ENCODE measurements around the gene TIGAR. TPM values are rescaled to one million over a fixed set of nuclear protein-coding genes. Genes with fewer than 3 reads are reported as not detected.
A peak's percentile ranks its signal among the peaks of the same experiment; 100 is the strongest.

The TIGAR gene
- total RNA-seq, 1 donor from 2014 or later, result 18.1 TPM

DNA sequence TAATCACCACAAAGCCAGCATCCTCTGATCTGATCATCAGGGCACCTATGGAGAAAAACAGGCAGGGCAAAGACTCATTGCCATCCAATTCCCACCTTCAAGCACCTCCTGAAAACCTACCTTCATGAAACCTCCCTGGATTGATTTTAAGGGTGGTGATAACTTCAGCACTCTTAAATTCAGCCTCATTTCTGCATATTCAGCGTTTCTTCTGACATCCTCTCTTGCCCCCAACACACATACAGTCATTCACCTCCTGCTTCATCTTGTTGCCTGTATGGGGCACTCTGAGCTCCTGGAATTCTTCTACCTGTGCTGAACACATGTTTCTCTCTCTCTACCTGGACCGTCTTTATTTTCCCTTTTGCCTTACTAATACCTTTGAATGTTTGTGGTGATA, 51.6 kb downstream of the TIGAR start:
- Histone ChIP-seq H3F3A (ENCODE audit: low read depth) (no peaks in the 10 kb centered on the region), H3K9me3 (ENCODE audit: low read depth) (no peaks in the 10 kb centered on the region), H3K27me3 (peaks cover 5% of the 10 kb centered on the region), H3K4me3 (no peak overlapping the region), H2AFZ (replicated peaks) (no peak overlapping the region), H3K27ac (no peak overlapping the region), H3K4me2 (no peak overlapping the region), H3K9ac (no peak overlapping the region), H3K36me3 (no peaks in the 10 kb centered on the region), H3K4me1 (no peaks in the 10 kb centered on the region), H3K79me2 (ENCODE audit: low read depth) (no peaks in the 10 kb centered on the region), H4K20me1 (ENCODE audit: low read depth) (no peaks in the 10 kb centered on the region)
- TF ChIP-seq EZH2phosphoT487 (IDR thresholded peaks at IDR 0.05), result no peak
- DNase-seq (ENCODE audit: low spot score), result no peak
- Mint-ChIP-seq H3K36me3 (no peaks in the 10 kb centered on the region), H3K9me3 (no peaks in the 10 kb centered on the region), H3K4me1 (no peaks in the 10 kb centered on the region), H3K27ac (no peak overlapping the region), H3K27me3 (ENCODE audit: insufficient read depth, low read depth) (no peaks in the 10 kb centered on the region), H3K4me3 (no peak overlapping the region)

DNA sequence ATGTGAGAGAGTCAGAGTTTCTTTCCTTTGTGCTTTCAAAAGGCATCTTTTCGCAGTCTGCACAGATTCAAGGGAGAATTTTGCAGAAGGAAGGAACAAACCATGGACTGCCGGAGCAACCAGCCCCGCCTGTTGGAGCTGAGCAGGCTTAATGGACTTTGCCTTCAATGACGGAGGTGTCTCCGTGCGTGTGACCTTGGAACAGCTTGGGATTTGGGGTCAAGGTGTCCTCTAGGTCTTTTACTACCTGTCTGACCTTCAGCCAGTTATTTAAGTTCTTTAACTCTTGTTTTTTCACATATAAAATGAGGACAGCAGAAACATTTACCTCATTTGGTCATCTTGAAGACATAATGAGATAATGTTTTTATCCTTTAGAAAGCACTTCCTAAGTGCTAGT, 54.4 kb downstream of the TIGAR start:
- H3K36me3 ChIP-seq, result no peaks in the 10 kb centered on the region
- TF ChIP-seq EZH2phosphoT487 (IDR thresholded peaks at IDR 0.05), result no peak
- no peak for TF ChIP-seq EZH2 (IDR thresholded peaks at IDR 0.05)
- TF ChIP-seq, protein P1, sequence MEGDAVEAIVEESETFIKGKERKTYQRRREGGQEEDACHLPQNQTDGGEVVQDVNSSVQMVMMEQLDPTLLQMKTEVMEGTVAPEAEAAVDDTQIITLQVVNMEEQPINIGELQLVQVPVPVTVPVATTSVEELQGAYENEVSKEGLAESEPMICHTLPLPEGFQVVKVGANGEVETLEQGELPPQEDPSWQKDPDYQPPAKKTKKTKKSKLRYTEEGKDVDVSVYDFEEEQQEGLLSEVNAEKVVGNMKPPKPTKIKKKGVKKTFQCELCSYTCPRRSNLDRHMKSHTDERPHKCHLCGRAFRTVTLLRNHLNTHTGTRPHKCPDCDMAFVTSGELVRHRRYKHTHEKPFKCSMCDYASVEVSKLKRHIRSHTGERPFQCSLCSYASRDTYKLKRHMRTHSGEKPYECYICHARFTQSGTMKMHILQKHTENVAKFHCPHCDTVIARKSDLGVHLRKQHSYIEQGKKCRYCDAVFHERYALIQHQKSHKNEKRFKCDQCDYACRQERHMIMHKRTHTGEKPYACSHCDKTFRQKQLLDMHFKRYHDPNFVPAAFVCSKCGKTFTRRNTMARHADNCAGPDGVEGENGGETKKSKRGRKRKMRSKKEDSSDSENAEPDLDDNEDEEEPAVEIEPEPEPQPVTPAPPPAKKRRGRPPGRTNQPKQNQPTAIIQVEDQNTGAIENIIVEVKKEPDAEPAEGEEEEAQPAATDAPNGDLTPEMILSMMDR (IDR thresholded peaks at IDR 0.05), result no peak
- H3K36me3 Mint-ChIP-seq, result no peaks in the 10 kb centered on the region
- H4K20me1 ChIP-seq (ENCODE audit: low read depth), result no peaks in the 10 kb centered on the region
- no peak overlapping the region for H2AFZ ChIP-seq (replicated peaks)
- H3K9me3 ChIP-seq (ENCODE audit: low read depth), result no peaks in the 10 kb centered on the region
- H3K4me1 Mint-ChIP-seq, result peaks cover 13% of the 10 kb centered on the region
- no peaks in the 10 kb centered on the region for H3K79me2 ChIP-seq (ENCODE audit: low read depth)
- H3K27ac ChIP-seq, result no peak overlapping the region
- H3K4me1 ChIP-seq, result peaks cover 10% of the 10 kb centered on the region
- no peak overlapping the region for H3K4me3 Mint-ChIP-seq
- no peak for DNase-seq (ENCODE audit: low spot score)
- H3K27me3 Mint-ChIP-seq (ENCODE audit: insufficient read depth, low read depth), result no peaks in the 10 kb centered on the region
- H3K9ac ChIP-seq, result no peak overlapping the region
- H3K27ac Mint-ChIP-seq, result no peak overlapping the region
- H3K4me3 ChIP-seq, result no peak overlapping the region
- peaks cover 5% of the 10 kb centered on the region for H3F3A ChIP-seq (ENCODE audit: low read depth)
- no peaks in the 10 kb centered on the region for H3K27me3 ChIP-seq
- no peak overlapping the region for H3K4me2 ChIP-seq
- no peaks in the 10 kb centered on the region for H3K9me3 Mint-ChIP-seq

DNA sequence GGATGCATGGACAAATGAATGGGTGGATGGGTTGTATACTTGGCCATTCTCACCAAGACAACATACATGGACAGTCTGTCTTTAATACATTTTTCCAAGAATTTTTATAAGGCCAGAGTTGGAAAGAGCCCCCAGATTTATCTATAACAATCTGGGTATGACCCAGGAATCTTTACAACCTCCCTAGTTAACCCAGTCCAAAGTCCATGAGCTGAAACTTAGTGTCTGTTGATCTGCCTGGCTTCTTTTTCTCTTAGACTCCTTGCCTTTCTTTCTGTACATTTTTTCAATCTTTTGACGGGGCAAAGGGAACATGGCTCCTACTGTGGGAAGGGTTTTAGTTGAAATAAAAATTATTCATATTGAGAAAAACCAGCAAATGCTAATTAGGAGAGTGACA, 57.8 kb downstream of the TIGAR start:
- Mint-ChIP-seq H3K9me3 (no peaks in the 10 kb centered on the region), H3K4me1 (peaks cover 13% of the 10 kb centered on the region), H3K36me3 (no peaks in the 10 kb centered on the region), H3K4me3 (peak overlapping the region; percentile 9), H3K27ac (no peak overlapping the region), H3K27me3 (ENCODE audit: insufficient read depth, low read depth) (peaks cover 5% of the 10 kb centered on the region)
- Histone ChIP-seq H3K4me3 (no peak overlapping the region), H3K4me2 (peak overlapping the region; percentile 40), H3K9ac (no peak overlapping the region), H3K27me3 (no peaks in the 10 kb centered on the region), H3K36me3 (no peaks in the 10 kb centered on the region), H3F3A (ENCODE audit: low read depth) (peaks cover 5% of the 10 kb centered on the region), H3K9me3 (ENCODE audit: low read depth) (no peaks in the 10 kb centered on the region), H2AFZ (replicated peaks) (no peak overlapping the region), H4K20me1 (ENCODE audit: low read depth) (no peaks in the 10 kb centered on the region), H3K27ac (no peak overlapping the region), H3K79me2 (ENCODE audit: low read depth) (no peaks in the 10 kb centered on the region), H3K4me1 (peaks cover 10% of the 10 kb centered on the region)
- TF ChIP-seq EZH2 (IDR thresholded peaks at IDR 0.05) (no peak), EZH2phosphoT487 (IDR thresholded peaks at IDR 0.05) (no peak)
- TF ChIP-seq, protein P1 (IDR thresholded peaks at IDR 0.05), result no peak
- DNase-seq (ENCODE audit: low spot score), result no peak

DNA sequence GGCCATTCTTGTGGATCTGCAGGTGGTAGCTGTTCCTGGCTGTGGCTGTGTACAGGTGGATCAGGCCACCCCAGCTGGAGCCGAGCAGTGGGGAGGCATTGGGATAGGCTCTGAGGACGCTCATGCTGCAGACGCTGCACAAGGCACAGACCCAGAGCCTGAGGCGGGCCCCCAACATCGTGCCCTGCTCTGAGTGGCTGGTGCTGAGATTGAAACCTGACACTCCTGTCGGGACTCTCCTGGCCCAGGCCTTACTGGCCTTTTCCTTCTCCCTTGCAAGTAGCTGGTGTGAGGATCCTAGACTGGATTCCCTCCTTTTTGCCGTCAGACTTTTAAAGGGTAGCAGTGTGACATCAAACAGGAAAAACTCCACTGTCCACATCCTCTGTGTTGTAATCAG, 58.4 kb downstream of the TIGAR start, which contains the start of gene FGF23:
FGF23 (minus strand) TSS at position 308 of the 400 bp plus-strand sequence; CDS start at position 178, 130 bp downstream.
- Histone ChIP-seq H3K9ac (no peak within 1 kb of the TSS), H3K27me3 (no peaks in the 10 kb centered on the region), H2AFZ (replicated peaks) (peak within 1 kb of the TSS; percentile 100), H3K27ac (no peak within 1 kb of the TSS), H3K4me3 (no peak within 1 kb of the TSS), H3K4me1 (peaks cover 10% of the 10 kb centered on the region), H3F3A (ENCODE audit: low read depth) (peaks cover 5% of the 10 kb centered on the region), H4K20me1 (ENCODE audit: low read depth) (no peaks in the 10 kb centered on the region), H3K79me2 (ENCODE audit: low read depth) (no peaks in the 10 kb centered on the region), H3K36me3 (no peaks in the 10 kb centered on the region), H3K4me2 (peak within 1 kb of the TSS; percentile 40), H3K9me3 (ENCODE audit: low read depth) (no peaks in the 10 kb centered on the region)
- Mint-ChIP-seq H3K36me3 (no peaks in the 10 kb centered on the region), H3K4me1 (peaks cover 13% of the 10 kb centered on the region), H3K4me3 (peak within 1 kb of the TSS; percentile 9), H3K27me3 (ENCODE audit: insufficient read depth, low read depth) (peaks cover 5% of the 10 kb centered on the region), H3K9me3 (no peaks in the 10 kb centered on the region), H3K27ac (no peak within 1 kb of the TSS)
- TF ChIP-seq EZH2 (IDR thresholded peaks at IDR 0.05) (no peak), EZH2phosphoT487 (IDR thresholded peaks at IDR 0.05) (no peak)
- TF ChIP-seq, protein P1 (IDR thresholded peaks at IDR 0.05), result no peak
- peak; percentile 88 for DNase-seq (ENCODE audit: low spot score)

Data from neural progenitor cell (in vitro differentiated cells).